Activated naive CD4-positive, alpha-beta T cell treated with anti-CD3 and anti-CD28 coated beads for 36 hours (primary cell): ENCODE data around the gene EIF4E. TPM values are rescaled to one million over a fixed set of nuclear protein-coding genes. Genes with fewer than 3 reads are reported as not detected.

Experiments used
- total RNA-seq, 2 experiments: library from RNA; stranded (reverse); gene quantifications; one replicate each; pipeline ENCODE4 v1.2.3, GENCODE V29; 2021

Gene EIF4E
- total RNA-seq, 2 experiments from 2014 or later, result 104 to 116 TPM

Other genes with a start within 250 kb of the EIF4E start
- gene METAP1, start 66.6 kb upstream of the EIF4E start, total RNA-seq, result 10 to 100 TPM; 65.6 to 70.1 TPM
- gene ADH5, start 159.7 kb upstream of the EIF4E start, total RNA-seq, result 10 to 100 TPM; 94.3 to 99.9 TPM
- gene ADH4, start 215.2 kb upstream of the EIF4E start, total RNA-seq, result not detected